ENCODE results near the gene MRPL30.

The MRPL30 gene

DNA sequence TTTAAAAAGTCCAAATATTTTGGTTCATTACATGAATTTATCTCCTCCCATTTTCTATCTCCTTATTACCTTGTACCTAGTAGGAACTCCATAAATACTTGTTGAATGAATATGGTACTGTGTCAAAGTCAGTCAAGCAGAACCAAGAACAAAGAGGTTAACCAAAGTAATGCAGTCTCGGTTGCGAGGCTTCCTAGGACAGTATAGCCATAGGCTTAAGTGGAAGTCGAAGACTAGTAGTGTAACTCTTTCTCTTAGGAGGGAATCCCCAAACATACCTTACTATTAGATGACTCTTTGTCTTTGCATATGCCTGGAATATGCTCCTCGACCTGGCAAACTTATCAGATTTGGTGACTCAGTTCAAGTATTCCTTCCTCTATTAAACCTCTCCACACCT lies 21.4 kb upstream of the MRPL30 start:
- H3K4me3 ChIP-seq (ENCODE audit: control insufficient read depth, low read depth, low read length), result no peak overlapping the region
- no peak for DNase-seq (ENCODE audit: low read depth)

DNA sequence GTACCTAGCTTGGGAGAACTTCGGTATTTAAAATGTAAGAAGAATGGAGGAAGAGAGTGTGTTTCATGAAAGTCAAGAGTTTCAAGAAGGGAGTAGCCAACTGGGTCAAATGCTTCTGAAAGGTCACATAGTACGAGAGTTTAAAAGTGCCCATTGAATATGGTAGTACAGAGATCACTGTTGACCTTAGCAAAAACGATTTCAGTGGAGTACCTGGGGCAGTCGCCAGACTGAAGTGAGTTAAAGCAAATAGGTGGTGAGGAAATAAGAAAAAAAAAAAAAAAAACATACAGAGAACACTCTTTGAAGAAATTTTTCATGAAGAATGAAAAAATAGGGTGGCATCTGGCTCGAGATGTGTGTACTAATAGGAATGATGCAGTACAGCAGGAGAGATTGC lies 14.8 kb upstream of the MRPL30 start:
- TF ChIP-seq, protein P1, sequence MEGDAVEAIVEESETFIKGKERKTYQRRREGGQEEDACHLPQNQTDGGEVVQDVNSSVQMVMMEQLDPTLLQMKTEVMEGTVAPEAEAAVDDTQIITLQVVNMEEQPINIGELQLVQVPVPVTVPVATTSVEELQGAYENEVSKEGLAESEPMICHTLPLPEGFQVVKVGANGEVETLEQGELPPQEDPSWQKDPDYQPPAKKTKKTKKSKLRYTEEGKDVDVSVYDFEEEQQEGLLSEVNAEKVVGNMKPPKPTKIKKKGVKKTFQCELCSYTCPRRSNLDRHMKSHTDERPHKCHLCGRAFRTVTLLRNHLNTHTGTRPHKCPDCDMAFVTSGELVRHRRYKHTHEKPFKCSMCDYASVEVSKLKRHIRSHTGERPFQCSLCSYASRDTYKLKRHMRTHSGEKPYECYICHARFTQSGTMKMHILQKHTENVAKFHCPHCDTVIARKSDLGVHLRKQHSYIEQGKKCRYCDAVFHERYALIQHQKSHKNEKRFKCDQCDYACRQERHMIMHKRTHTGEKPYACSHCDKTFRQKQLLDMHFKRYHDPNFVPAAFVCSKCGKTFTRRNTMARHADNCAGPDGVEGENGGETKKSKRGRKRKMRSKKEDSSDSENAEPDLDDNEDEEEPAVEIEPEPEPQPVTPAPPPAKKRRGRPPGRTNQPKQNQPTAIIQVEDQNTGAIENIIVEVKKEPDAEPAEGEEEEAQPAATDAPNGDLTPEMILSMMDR (IDR thresholded peaks at IDR 0.05; ENCODE audit: control insufficient read depth, insufficient read depth, low read depth, low read length, missing control alignments), result no peak
- DNase-seq (ENCODE audit: low read depth), result no peak
- H3K4me3 ChIP-seq (ENCODE audit: control insufficient read depth, low read depth, low read length), result no peak overlapping the region

More for the DNA sequence above, 21.4 kb upstream of the MRPL30 start:
- TF ChIP-seq, protein P1 (IDR thresholded peaks at IDR 0.05; ENCODE audit: control insufficient read depth, insufficient read depth, low read depth, low read length, missing control alignments), result no peak

DNA sequence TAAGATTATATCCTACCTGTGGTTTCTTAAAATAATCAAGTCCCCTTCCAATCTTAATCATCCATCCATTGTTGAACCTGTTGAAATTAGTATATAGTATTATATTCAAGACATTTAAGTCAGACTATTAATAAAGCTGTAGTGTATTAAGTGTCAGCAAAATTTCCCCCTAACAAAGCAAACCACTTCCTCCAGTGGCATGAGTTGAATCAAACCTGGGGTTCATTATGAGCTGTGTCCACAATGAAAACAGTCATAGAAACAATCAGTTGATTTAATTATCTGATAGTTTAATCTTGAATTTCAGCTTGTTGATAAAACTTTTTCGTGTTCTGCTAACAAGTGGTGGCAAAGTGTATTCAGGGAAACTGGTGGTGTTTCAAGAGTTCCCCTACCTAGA lies 11.4 kb upstream of the MRPL30 start:
- no peak for DNase-seq (ENCODE audit: low read depth)
- TF ChIP-seq, protein P1 (IDR thresholded peaks at IDR 0.05; ENCODE audit: control insufficient read depth, insufficient read depth, low read depth, low read length, missing control alignments), result no peak
- H3K4me3 ChIP-seq (ENCODE audit: control insufficient read depth, low read depth, low read length), result no peak overlapping the region

DNA sequence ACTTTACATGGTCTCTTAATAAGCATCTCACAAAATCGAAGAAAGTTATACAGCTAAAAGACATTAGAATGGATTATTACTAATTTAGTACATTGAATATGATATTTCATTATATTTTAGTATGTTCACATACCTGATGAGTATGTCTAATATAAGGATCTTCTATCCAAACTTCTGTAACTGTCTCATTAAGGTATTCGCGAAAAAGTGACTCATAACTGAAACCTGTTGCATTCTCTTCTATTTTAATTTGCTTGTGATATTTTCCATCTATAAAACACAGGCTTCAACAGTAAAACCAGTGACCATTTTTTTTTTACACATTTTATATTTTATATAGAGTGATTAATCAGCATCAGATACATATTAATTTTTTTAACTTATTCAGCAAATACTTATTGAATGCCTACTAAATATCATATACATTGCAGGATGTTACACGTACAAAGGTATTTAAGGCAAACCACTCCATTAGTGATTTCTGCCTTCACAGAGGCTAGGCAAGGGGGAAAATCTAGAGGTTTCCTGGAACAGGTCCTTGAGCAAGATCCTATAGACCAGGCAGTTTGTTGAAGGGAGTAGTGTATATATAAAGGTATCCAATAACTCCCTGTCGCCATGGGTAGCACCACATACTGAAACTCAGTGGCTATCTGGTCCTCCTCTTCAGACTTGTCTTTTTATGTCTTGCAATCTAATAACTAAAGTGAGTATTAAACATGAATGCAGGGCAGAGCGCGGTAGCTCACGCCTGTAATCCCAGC lies 9.4 kb upstream of the MRPL30 start:
- TF ChIP-seq, protein P1 (IDR thresholded peaks at IDR 0.05; ENCODE audit: control insufficient read depth, insufficient read depth, low read depth, low read length, missing control alignments), result no peak
- H3K4me3 ChIP-seq (ENCODE audit: control insufficient read depth, low read depth, low read length), result no peak overlapping the region

DNA sequence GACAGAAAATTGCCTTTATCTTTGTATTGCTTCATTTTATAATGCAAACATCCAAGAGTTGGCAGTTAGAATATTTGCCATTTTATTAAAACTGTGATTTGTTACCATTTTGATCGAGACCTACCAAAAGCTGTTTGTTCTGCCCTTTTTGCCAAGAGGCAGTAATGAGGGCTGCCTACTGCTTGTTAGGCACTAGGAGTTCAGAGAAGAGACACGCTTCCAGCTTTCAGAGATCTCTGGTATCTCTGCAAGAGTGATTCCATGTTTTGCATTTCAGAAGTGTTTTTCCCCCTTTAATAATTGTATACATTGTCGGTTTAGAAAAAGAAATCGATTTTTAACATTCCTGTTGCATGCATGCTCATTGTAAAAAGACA lies 628 bp downstream of the MRPL30 start:
- DNase-seq (ENCODE audit: low read depth), result no peak
- TF ChIP-seq, protein P1 (IDR thresholded peaks at IDR 0.05; ENCODE audit: control insufficient read depth, insufficient read depth, low read depth, low read length, missing control alignments), result no peak

More for the DNA sequence above, 9.4 kb upstream of the MRPL30 start:
- no peak for DNase-seq (ENCODE audit: low read depth)

DNA sequence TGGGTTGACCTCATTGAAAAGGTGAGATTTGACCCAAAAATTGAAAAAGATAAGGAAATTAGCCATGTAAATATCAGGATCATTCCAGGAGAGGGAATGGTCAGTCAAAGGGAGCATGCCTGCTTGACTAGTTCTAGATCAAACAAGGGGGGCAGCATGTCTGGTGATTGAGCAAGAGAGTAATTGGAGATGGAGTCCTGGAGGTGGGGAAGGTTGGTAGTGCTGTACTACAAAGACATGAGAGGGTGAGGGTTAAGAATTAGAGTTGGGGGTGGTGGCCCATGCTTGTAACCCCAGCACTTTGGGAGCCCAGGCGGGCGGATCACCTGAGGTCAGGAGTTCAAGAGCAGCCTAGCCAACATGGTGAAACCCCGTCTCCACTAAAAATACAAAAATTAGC lies 2.0 kb downstream of the MRPL30 start:
- H3K4me3 ChIP-seq (ENCODE audit: control insufficient read depth, low read depth, low read length), result no peak overlapping the region

More for the DNA sequence above, 628 bp downstream of the MRPL30 start:
- peak overlapping the region; percentile 85 for H3K4me3 ChIP-seq (ENCODE audit: control insufficient read depth, low read depth, low read length)

More for the DNA sequence above, 2.0 kb downstream of the MRPL30 start:
- TF ChIP-seq, protein P1 (IDR thresholded peaks at IDR 0.05; ENCODE audit: control insufficient read depth, insufficient read depth, low read depth, low read length, missing control alignments), result no peak
- no peak for DNase-seq (ENCODE audit: low read depth)

Measured in AG09309 (cell line).